Colonic mucosa (tissue), 4 donors: ENCODE results near the gene PTPN4. TPM values are rescaled to one million over a fixed set of nuclear protein-coding genes. Genes with fewer than 3 reads are reported as not detected.

Experiments
- DNase-seq: peaks from one replicate; pipeline ENCODE4 v3.0.0-alpha.2; 2020
- H3K27ac ChIP-seq: fragments of 200-600 bp; one replicate; pipeline ENCODE4 v1.8.0; 2021
- H3K27me3 ChIP-seq: fragments of 200-600 bp; one replicate; pipeline ENCODE4 v1.8.0; 2021
- H3K36me3 ChIP-seq: fragments of 200-600 bp; one replicate; pipeline ENCODE4 v1.8.0; 2021
- H3K4me1 ChIP-seq: fragments of 200-600 bp; one replicate; pipeline ENCODE4 v1.8.0; 2021; ENCODE audit warnings: mild to moderate bottlenecking
- H3K4me3 ChIP-seq: fragments of 200-600 bp; one replicate; pipeline ENCODE4 v1.8.0; 2021
- H3K9ac ChIP-seq, 2 donors: one replicate each; pipeline ENCODE4 v1.7.0; 2013; ENCODE audit warnings: control low read depth in 2 of 2, low read depth in 2 of 2, low read length in 2 of 2
- H3K9me3 ChIP-seq: fragments of 200-600 bp; one replicate; pipeline ENCODE4 v1.8.0; 2021
- intact Hi-C: fragments of 100-400 bp; cut with DNase I; formaldehyde crosslinking; loops from one replicate; pipeline ENCODE4 v1.14.1; 2022
- total RNA-seq, 2 donors: library from RNA; stranded (reverse); fragmentation: NEBNext Ultra II Directional in 1 of 2; extraction: Animal tissue kit (Norgen Biotek cat#: 25700) in 1 of 2; gene quantifications; one replicate each; pipeline ENCODE4 v1.2.1, GENCODE V29; 2021
- TF ChIP-seq, protein P1 (sequence below): fragments of 200-600 bp; IDR thresholded peaks from one replicate; pipeline ENCODE4 v1.8.0; 2022; ENCODE audit warnings: antibody characterized with exemption, mild to moderate bottlenecking
- donor health status: healthy.
- donor health status: DM: no; HTN: no; CAD: no.
- donor health status: DM: no; HTN: no; CAD: no.

PTPN4 gene
- total RNA-seq, 2 donors from 2014 or later = 20.4 to 28.2 TPM

DNA sequence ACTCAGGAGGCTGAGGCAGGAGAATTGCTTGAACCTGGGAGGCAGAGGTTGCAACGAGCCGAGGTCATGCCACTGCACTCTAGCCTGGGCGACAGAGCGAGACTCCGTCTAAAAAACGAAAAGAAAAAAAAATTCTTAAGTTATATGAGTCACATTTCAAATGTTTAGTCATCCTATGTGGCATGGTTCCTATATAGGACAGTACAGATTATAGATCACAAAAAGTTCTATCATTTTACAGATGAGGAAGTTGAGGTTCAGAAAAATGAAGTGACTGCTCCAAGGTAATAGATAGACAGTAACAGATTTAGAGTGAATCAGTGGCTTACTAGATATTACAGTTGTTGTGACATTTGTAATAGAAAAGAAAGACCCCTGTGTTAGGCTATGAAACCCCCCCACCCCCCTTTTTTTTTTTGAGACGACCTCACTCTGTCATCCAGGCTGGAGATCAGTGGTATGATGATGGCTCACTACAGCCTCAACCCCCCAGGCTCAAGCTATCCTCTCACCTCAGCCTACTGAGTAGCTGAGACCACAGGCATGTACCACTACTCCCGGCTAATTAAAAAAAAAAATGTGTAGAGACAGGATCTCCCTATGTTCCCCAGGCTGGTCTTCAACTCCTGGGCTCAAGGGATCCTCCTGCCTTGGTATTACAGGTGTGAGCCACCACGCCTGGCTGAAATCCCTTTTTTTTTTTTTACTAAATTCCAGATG is 22.7 kb downstream of the PTPN4 start:
- H3K9ac ChIP-seq = no peak overlapping the region
- TF ChIP-seq, protein P1, sequence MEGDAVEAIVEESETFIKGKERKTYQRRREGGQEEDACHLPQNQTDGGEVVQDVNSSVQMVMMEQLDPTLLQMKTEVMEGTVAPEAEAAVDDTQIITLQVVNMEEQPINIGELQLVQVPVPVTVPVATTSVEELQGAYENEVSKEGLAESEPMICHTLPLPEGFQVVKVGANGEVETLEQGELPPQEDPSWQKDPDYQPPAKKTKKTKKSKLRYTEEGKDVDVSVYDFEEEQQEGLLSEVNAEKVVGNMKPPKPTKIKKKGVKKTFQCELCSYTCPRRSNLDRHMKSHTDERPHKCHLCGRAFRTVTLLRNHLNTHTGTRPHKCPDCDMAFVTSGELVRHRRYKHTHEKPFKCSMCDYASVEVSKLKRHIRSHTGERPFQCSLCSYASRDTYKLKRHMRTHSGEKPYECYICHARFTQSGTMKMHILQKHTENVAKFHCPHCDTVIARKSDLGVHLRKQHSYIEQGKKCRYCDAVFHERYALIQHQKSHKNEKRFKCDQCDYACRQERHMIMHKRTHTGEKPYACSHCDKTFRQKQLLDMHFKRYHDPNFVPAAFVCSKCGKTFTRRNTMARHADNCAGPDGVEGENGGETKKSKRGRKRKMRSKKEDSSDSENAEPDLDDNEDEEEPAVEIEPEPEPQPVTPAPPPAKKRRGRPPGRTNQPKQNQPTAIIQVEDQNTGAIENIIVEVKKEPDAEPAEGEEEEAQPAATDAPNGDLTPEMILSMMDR = no peak
- DNase-seq = no peak
- no peaks in the 10 kb centered on the region for H3K4me1 ChIP-seq
- H3K4me3 ChIP-seq = no peak overlapping the region
- H3K9me3 ChIP-seq = no peaks in the 10 kb centered on the region
- no peaks in the 10 kb centered on the region for H3K36me3 ChIP-seq
- no peak overlapping the region for H3K27ac ChIP-seq
- H3K27me3 ChIP-seq = no peaks in the 10 kb centered on the region
- intact Hi-C loops = no loop called here

DNA sequence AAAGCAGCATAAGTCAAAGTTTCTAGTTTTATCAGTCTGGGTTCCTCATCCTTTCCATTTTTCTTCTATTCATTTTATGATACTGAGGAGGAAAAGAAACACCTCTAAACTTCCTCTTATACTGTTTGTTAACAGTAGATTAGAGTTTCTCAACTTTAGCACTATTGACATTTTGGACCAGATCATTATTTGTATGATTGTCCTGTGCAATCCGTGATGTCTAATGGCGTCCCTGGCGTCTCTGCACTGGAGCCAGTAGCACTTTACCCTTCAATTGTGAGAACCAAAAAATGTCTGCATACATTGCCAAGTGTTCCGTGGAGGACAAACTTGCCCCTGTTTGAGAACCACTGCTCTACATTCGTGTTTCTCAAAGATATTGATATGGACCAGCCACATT is 25.2 kb downstream of the PTPN4 start:
- Histone ChIP-seq H3K27ac (no peak overlapping the region), H3K4me3 (no peak overlapping the region), H3K9ac (no peak overlapping the region), H3K36me3 (no peaks in the 10 kb centered on the region), H3K9me3 (no peaks in the 10 kb centered on the region), H3K27me3 (no peaks in the 10 kb centered on the region), H3K4me1 (no peaks in the 10 kb centered on the region)
- no peak for DNase-seq
- intact Hi-C loops = no loop called here
- TF ChIP-seq, protein P1 = no peak

DNA sequence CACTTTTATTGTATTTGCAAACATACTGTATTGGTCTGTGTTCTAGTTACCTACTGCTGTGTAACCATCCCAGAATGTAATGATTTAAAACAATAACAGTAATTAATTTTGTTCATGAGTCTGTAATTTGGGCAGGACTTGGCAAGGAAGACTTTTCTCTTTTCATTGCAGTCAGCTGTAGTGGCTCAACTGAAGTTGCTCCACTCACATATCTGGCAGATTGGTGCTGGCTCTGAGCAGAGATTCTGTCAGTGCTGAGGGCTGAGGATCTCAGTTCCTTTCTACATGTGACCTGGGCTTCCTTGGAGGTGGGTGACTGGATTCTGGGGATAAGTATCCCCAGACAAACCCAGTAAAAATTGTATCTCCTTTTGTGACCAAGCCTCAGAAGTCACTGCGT is 26.6 kb downstream of the PTPN4 start:
- no peak overlapping the region for H3K4me3 ChIP-seq
- no peak for DNase-seq
- H3K9me3 ChIP-seq = no peaks in the 10 kb centered on the region
- H3K36me3 ChIP-seq = no peaks in the 10 kb centered on the region
- no peak overlapping the region for H3K9ac ChIP-seq
- intact Hi-C loops = no loop called here
- H3K4me1 ChIP-seq = no peaks in the 10 kb centered on the region
- TF ChIP-seq, protein P1 = no peak
- no peaks in the 10 kb centered on the region for H3K27me3 ChIP-seq
- no peak overlapping the region for H3K27ac ChIP-seq

DNA sequence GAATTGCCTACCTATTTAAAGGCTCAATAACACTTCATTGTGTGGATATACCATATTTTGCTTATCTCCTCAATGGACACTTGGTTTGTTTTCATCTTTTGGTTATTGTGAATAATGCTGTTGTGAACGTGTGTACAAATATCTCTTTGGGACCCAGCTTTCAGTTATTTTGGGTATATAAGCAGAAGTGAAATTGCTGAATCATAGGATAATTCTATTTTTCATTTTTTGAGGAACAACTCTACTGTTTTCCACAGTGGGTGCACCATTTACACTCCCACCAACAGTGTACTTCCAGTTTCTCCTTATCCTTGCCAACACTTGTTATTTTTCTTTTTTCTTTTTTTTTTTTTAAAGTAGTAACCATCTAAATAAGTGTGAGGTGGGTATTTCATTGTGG is 29.0 kb downstream of the PTPN4 start:
- intact Hi-C loops = no loop called here
- Histone ChIP-seq H3K4me1 (no peaks in the 10 kb centered on the region), H3K9ac (no peak overlapping the region), H3K36me3 (no peaks in the 10 kb centered on the region), H3K9me3 (no peaks in the 10 kb centered on the region), H3K4me3 (no peak overlapping the region), H3K27me3 (no peaks in the 10 kb centered on the region), H3K27ac (no peak overlapping the region)
- DNase-seq = no peak
- TF ChIP-seq, protein P1 = no peak

DNA sequence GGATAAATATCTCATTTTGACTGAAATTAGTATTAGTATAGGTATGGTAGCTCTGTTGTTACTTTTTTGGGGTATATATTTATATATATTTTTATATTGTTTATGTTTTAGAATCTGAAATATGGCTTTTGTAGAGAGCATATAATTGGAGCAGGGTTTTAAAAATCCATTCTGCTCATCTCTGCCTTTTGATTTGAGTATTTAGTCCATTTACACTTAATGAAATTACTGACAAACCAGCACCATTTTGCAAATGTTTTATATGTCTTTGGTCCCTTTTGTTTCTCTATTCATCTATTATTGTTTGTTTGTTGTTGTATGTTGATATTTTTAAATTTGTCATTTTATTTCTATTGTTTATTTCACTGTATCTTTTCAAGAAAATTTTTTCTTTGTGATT is 30.7 kb downstream of the PTPN4 start:
- H3K4me3 ChIP-seq = no peak overlapping the region
- H3K9ac ChIP-seq = no peak overlapping the region
- TF ChIP-seq, protein P1 = no peak
- no peaks in the 10 kb centered on the region for H3K36me3 ChIP-seq
- H3K27me3 ChIP-seq = no peaks in the 10 kb centered on the region
- no peaks in the 10 kb centered on the region for H3K9me3 ChIP-seq
- intact Hi-C loops = no loop called here
- no peak overlapping the region for H3K27ac ChIP-seq
- no peak for DNase-seq
- no peaks in the 10 kb centered on the region for H3K4me1 ChIP-seq
